ENCODE measurements around the gene ZNF432. TPM values are rescaled to one million over a fixed set of nuclear protein-coding genes. Genes with fewer than 3 reads are reported as not detected.

The ZNF432 gene
- total RNA-seq, 1 donor, result 11.9 TPM

DNA sequence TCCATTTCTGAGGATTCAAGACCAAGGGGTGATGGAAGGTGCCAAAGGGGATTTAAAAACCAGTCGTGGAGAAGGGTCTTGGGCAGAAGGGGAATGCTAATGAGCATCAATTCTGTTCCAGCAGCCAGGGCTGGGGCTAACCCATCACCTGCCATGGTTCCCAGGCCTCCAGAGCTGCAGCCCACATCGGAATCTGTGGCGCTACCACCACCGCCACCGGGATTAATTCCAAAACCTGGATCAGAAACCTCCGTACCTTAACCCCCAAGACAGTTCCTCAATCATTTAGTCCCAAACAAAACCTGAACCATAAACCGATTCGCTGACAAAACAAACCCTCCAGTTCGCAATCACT lies 41.2 kb downstream of the ZNF432 start:
- Histone ChIP-seq H3K4me2 (ENCODE audit: insufficient read depth, low read length) (peak overlapping the region; percentile 85), H4K20me1 (ENCODE audit: insufficient read depth, low read length) (no peaks in the 10 kb centered on the region), H3K27ac (ENCODE audit: low read depth, low read length) (peak overlapping the region; percentile 92), H3K4me1 (ENCODE audit: insufficient read depth, low read length) (peaks cover 6% of the 10 kb centered on the region), H3K4me3 (ENCODE audit: insufficient read depth, low read length) (peak overlapping the region; percentile 97), H3K79me2 (ENCODE audit: insufficient read depth, low read length) (peaks cover 28% of the 10 kb centered on the region), H2AFZ (ENCODE audit: low read length) (peak overlapping the region; percentile 100), H3K27me3 (ENCODE audit: insufficient read depth, low read length) (no peaks in the 10 kb centered on the region), H3K9me3 (ENCODE audit: low read depth, low read length) (no peaks in the 10 kb centered on the region), H3K36me3 (ENCODE audit: insufficient read depth, low read length) (no peaks in the 10 kb centered on the region)
- DNase-seq (ENCODE audit: insufficient read length, low spot score, missing footprints), result peak; percentile 29
- TF ChIP-seq CTCF (IDR thresholded peaks at IDR 0.05; ENCODE audit: extremely low read depth, low read depth, low read length), result no peak

DNA sequence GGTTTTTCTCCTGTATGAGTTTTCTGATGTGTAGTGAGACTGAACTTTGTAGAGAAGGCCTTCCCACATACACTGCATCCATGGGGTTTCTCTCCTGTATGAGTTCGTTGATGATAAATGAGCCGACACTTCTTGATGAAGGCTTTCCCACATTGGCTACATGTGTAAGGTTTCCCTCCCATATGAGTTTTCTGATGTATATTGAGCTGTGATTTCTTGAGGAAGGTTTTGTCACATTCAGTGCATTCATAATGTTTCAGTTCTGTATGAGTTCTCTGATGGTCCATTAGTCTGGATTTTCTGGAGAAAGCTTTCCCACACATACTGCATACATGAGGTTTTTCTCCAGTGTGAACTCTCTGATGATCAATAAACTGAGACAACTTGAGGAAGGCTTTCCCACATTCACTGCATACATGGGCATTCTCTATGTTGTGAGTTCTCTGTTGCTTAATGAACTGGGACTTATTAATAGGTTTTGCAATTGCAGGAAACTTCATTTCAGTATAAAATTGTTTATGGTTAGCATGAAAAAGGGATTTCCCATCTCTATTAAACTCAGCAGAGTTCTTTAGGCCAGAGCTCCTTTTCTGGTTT lies 54.5 kb downstream of the ZNF432 start:
- TF ChIP-seq CTCF (IDR thresholded peaks at IDR 0.05; ENCODE audit: extremely low read depth, low read depth, low read length), result no peak
- peaks cover 52% of the 10 kb centered on the region for H3K9me3 ChIP-seq (ENCODE audit: low read depth, low read length)

GRCh38 chr19:51993422-51993821 lies 55.2 kb downstream of the ZNF432 start:
- H3K36me3 ChIP-seq (ENCODE audit: insufficient read depth, low read length), result peaks cover 40% of the 10 kb centered on the region
- no peak overlapping the region for H2AFZ ChIP-seq (ENCODE audit: low read length)
- H3K9me3 ChIP-seq (ENCODE audit: low read depth, low read length), result peaks cover 47% of the 10 kb centered on the region
- no peaks in the 10 kb centered on the region for H3K4me1 ChIP-seq (ENCODE audit: insufficient read depth, low read length)
- no peak for TF ChIP-seq CTCF (IDR thresholded peaks at IDR 0.05; ENCODE audit: extremely low read depth, low read depth, low read length)
- no peaks in the 10 kb centered on the region for H4K20me1 ChIP-seq (ENCODE audit: insufficient read depth, low read length)
- H3K27me3 ChIP-seq (ENCODE audit: insufficient read depth, low read length), result no peaks in the 10 kb centered on the region
- no peak overlapping the region for H3K4me2 ChIP-seq (ENCODE audit: insufficient read depth, low read length)
- no peak overlapping the region for H3K27ac ChIP-seq (ENCODE audit: low read depth, low read length)
- no peaks in the 10 kb centered on the region for H3K79me2 ChIP-seq (ENCODE audit: insufficient read depth, low read length)
- H3K4me3 ChIP-seq (ENCODE audit: insufficient read depth, low read length), result no peak overlapping the region
- DNase-seq (ENCODE audit: insufficient read length, low spot score, missing footprints), result no peak

More for the DNA sequence above, 54.5 kb downstream of the ZNF432 start:
- Histone ChIP-seq H3K27ac (ENCODE audit: low read depth, low read length) (no peak overlapping the region), H3K4me2 (ENCODE audit: insufficient read depth, low read length) (no peak overlapping the region), H3K27me3 (ENCODE audit: insufficient read depth, low read length) (no peaks in the 10 kb centered on the region), H3K4me3 (ENCODE audit: insufficient read depth, low read length) (peak overlapping the region; percentile 14), H3K36me3 (ENCODE audit: insufficient read depth, low read length) (peaks cover 47% of the 10 kb centered on the region), H2AFZ (ENCODE audit: low read length) (no peak overlapping the region), H4K20me1 (ENCODE audit: insufficient read depth, low read length) (no peaks in the 10 kb centered on the region), H3K79me2 (ENCODE audit: insufficient read depth, low read length) (no peaks in the 10 kb centered on the region), H3K4me1 (ENCODE audit: insufficient read depth, low read length) (no peaks in the 10 kb centered on the region)
- no peak for DNase-seq (ENCODE audit: insufficient read length, low spot score, missing footprints)

DNA sequence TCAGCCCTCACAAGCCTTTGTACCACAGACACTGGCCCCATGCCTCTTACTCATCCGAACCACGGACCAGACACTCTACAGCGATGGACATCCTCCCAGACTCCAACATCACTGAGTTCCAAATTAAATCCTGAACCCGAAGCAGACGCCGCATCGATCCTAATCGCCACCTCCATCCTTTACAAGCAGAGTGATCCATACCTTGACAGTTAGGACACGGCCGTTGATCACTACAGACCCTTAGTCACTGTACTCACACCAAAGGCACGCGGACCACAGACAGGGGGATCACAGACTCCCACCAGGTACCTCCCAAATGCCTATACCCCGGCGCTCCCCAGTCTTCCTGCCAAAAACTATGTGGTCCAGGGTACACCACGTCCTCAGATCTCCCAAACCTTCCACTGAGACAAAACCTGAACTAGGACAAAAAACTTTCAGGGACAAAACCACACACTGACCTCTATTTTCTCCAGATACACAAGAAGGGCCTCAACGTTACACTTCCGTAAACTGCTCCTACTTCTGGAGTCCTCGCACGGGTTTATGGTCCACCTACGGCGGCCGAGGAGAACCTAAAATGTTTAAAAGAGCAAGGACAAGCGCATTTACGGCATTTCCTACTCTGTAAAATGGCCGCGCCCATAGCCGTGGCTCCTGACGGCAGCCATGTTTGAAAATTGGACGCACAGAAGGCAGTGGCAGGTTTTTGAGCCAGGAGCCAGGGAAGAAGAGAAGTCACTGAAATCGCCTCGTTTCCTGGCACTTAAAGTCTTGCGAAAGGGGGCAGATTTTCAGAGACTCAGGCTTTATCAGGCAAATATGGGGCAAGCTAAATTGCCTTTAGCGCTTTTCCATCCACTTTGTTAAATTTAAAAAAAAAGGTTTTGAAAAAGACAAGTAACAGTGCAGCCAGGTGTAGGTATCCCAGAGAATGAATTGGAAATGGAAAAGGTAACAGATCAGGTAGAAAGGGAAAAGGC lies 62.0 kb downstream of the ZNF432 start, which contains the start of gene ZNF350:
Gene ZNF350, minus strand, starts transcription at position 532 of the 983 bp plus-strand sequence. CDS start 12,480 bp downstream, outside the sequence.
- DNase-seq (ENCODE audit: insufficient read length, low spot score, missing footprints), result peak; percentile 82
- H4K20me1 ChIP-seq (ENCODE audit: insufficient read depth, low read length), result no peaks in the 10 kb centered on the region
- H3K27me3 ChIP-seq (ENCODE audit: insufficient read depth, low read length), result no peaks in the 10 kb centered on the region
- peak within 1 kb of the TSS; percentile 81 for H3K4me2 ChIP-seq (ENCODE audit: insufficient read depth, low read length)
- peak within 1 kb of the TSS; percentile 95 for H2AFZ ChIP-seq (ENCODE audit: low read length)
- H3K4me3 ChIP-seq (ENCODE audit: insufficient read depth, low read length), result peak within 1 kb of the TSS; percentile 90
- no peaks in the 10 kb centered on the region for H3K36me3 ChIP-seq (ENCODE audit: insufficient read depth, low read length)
- peak within 1 kb of the TSS; percentile 84 for H3K27ac ChIP-seq (ENCODE audit: low read depth, low read length)
- peaks cover 47% of the 10 kb centered on the region for H3K79me2 ChIP-seq (ENCODE audit: insufficient read depth, low read length)
- TF ChIP-seq CTCF (IDR thresholded peaks at IDR 0.05; ENCODE audit: extremely low read depth, low read depth, low read length), result no peak
- H3K9me3 ChIP-seq (ENCODE audit: low read depth, low read length), result peaks cover 4% of the 10 kb centered on the region
- H3K4me1 ChIP-seq (ENCODE audit: insufficient read depth, low read length), result peaks cover 4% of the 10 kb centered on the region
